Lower leg skin (tissue), 4 donors: ENCODE results near the gene VPS50. TPM values are rescaled to one million over a fixed set of nuclear protein-coding genes. Genes with fewer than 3 reads are reported as not detected.

Experiments used
- DNase-seq, 2 donors: peaks; one replicate each; pipeline ENCODE4 v3.0.0-alpha.2; 2019; ENCODE audit warnings: low spot score in 2 of 2
- H3K4me3 ChIP-seq: fragments of 200-600 bp; sonication (generic); 2 replicates; pipeline ENCODE4 v1.5.1; 2017; ENCODE audit warnings: mild to moderate bottlenecking, low read depth; ENCODE audit not compliant: poor library complexity, severe bottlenecking
- CTCF ChIP-seq, 3 donors: fragments of 450-650 bp; IDR thresholded peaks; one replicate each; pipeline ENCODE4 v1.5.1; 2016; ENCODE audit warnings: antibody characterized with exemption in 3 of 3, mild to moderate bottlenecking in 3 of 3, moderate library complexity in 2 of 3
- POLR2A ChIP-seq, 2 donors: fragments of 450-650 bp; IDR thresholded peaks; one replicate each; pipeline ENCODE4 v1.6.1; 2016 to 2017; ENCODE audit warnings: antibody characterized with exemption in 2 of 2, mild to moderate bottlenecking in 1 of 2, moderate library complexity in 1 of 2
- WGBS, 2 donors: methylation state at CpG; one replicate each; pipeline ENCODE4 v1.1.5; 2018; 5-methylcytosine and 5-hydroxymethylcytosine counted together
- intact Hi-C: fragments of 100-400 bp; cut with DNase I; formaldehyde crosslinking; loops from one replicate; pipeline ENCODE4 v1.15.0; 2023; ENCODE audit warnings: low total_unique reads
- total RNA-seq, 4 donors: library from RNA; depleted of rRNA; stranded (reverse); fragments of >200 nt; gene quantifications; one replicate each; pipeline ENCODE4 v1.1.0, GENCODE V29; 2016

The VPS50 gene
- total RNA-seq, 4 donors from 2014 or later, result 17.6 to 34.5 (median 24.6) TPM

DNA sequence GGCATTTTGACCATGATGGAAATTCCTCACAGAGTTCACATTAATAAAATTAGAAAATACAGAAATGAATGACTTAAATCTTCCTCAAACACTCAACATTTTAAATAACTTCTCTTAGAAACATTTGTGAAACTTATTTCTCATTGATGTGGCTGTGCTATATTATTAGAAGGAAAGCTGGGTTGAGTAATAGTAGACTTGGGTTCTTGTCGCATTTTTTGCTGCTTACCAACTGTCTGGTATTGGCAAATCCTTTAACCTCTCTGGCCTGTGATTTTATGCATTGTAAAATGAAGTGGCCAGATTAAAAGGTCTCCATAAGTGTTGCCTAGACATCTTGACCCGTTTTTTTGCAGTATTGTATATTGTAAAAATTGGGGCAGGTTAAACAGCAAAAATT is 66.5 kb downstream of the VPS50 start:
- 93% methylated on average over 2 of the region's 2 CpGs for WGBS, 2 donors

GRCh38 chr7:93301736-93302135 is 69.6 kb downstream of the VPS50 start:
- no peak overlapping the region for H3K4me3 ChIP-seq
- intact Hi-C loops, result no loop called here
- DNase-seq, result no peak
- TF ChIP-seq CTCF (IDR thresholded peaks at IDR 0.05), result no peak
- no peak for TF ChIP-seq POLR2A (IDR thresholded peaks at IDR 0.05)
- WGBS, 2 donors, result 84 to 88% methylated on average over 2 of the region's 2 CpGs

More for the DNA sequence above, 66.5 kb downstream of the VPS50 start:
- no peak overlapping the region for H3K4me3 ChIP-seq
- intact Hi-C loops, result no loop called here
- no peak for DNase-seq
- TF ChIP-seq CTCF (IDR thresholded peaks at IDR 0.05) (no peak), POLR2A (IDR thresholded peaks at IDR 0.05) (no peak)

DNA sequence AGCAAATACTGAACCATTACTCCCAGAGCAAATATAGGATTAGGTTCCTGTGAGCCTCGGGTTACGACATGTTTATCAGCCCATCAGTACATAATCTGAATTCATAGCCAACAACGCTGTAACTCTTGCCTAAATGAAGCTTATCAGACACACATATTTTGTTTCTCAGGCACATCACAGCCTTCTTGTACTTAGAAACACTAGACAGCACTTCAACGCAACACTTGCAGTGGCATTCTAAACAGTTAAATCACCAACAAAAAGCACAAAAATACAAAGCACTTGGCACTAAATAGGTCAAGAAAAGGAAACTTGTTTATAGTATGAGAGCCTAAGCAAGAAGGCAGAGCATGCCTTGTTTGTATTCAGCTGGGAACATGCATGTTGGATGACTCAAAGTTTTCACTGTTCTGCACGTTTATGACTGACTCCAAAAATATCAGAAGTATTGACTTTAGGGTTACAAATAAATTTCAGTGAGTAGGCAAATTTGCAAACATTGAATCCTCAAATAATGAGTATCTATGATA is 75.0 kb downstream of the VPS50 start:
- TF ChIP-seq CTCF (IDR thresholded peaks at IDR 0.05) (no peak), POLR2A (IDR thresholded peaks at IDR 0.05) (no peak)
- no peak overlapping the region for H3K4me3 ChIP-seq
- 44 to 53% methylated on average over 5 of the region's 5 CpGs for WGBS, 2 donors
- DNase-seq, result no peak
- intact Hi-C loops, result no loop called here

- TF ChIP-seq POLR2A (IDR thresholded peaks at IDR 0.05) (no peak), CTCF (IDR thresholded peaks at IDR 0.05) (no peak)
- intact Hi-C loops, result no loop called here
- WGBS, 2 donors, result 84 to 88% methylated on average over 1 of the region's 1 CpG
- H3K4me3 ChIP-seq, result no peak overlapping the region
- DNase-seq, result no peak
Measured at GRCh38 chr7:93307943-93308342, 75.8 kb downstream of the VPS50 start.

DNA sequence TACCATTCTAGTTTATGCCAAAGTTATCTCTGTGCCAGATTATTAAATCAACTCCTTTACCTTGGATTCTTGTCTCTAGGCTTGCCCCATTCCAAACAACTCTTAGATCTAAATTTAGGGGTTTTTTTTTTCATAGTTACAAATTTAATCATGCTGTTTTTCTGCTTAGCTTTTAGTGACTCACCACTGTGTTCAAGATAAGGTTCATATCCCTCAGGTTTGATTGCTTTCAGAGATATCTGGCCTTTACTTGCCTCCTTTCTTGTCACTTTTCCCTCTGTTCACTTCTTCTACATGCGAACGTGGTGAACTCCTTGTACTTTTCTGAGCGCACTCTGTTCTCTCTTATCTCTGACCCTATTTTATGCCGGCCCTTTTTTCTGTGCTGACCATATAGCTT is 78.2 kb downstream of the VPS50 start:
- intact Hi-C loops, result no loop called here
- H3K4me3 ChIP-seq, result no peak overlapping the region
- 58 to 69% methylated on average over 4 of the region's 4 CpGs for WGBS, 2 donors
- no peak for DNase-seq
- TF ChIP-seq CTCF (IDR thresholded peaks at IDR 0.05) (no peak), POLR2A (IDR thresholded peaks at IDR 0.05) (no peak)

GRCh38 chr7:93314449-93314848 is 82.3 kb downstream of the VPS50 start:
- WGBS, 2 donors, result 87 to 88% methylated on average over 3 of the region's 3 CpGs
- no peak overlapping the region for H3K4me3 ChIP-seq
- DNase-seq, result no peak
- TF ChIP-seq CTCF (IDR thresholded peaks at IDR 0.05), result no peak
- no peak for TF ChIP-seq POLR2A (IDR thresholded peaks at IDR 0.05)
- intact Hi-C loops, result no loop called here
